CD14-positive monocyte (primary cell): ENCODE measurements around the gene NME5. TPM values are rescaled to one million over a fixed set of nuclear protein-coding genes. Genes with fewer than 3 reads are reported as not detected.

ENCODE experiments used
- DNase-seq, 3 donors: peaks; one replicate each; pipeline ENCODE4 v3.0.0-alpha.2; 2011 to 2022
- H2AFZ ChIP-seq: 2 replicates; pipeline ENCODE4 v1.6.0; 2012; ENCODE audit warnings: mild to moderate bottlenecking, low read depth, low read length, inconsistent platforms; ENCODE audit not compliant: insufficient read depth, poor library complexity, severe bottlenecking
- H3K27ac ChIP-seq, 2 donors: 1 replicate in 1 of 2; 2 replicates in 1 of 2; pipeline ENCODE4 v1.5.1; 2012 to 2013; ENCODE audit warnings: low read length in 2 of 2, control low read depth in 1 of 2, inconsistent platforms in 1 of 2, low read depth in 1 of 2, mild to moderate bottlenecking in 1 of 2
- H3K27me3 ChIP-seq, 2 donors: one replicate each; pipeline versions ENCODE4 v1.6.0 to v1.6.1; 2011 to 2013; ENCODE audit warnings: low read length in 2 of 2; ENCODE audit not compliant: control insufficient read depth in 2 of 2, insufficient read depth in 2 of 2
- H3K36me3 ChIP-seq, 2 donors: replicated peaks in 1 of 2; 1 replicate in 1 of 2; 2 replicates in 1 of 2; pipeline versions ENCODE4 v1.5.1 to v1.6.1; 2012 to 2013; ENCODE audit warnings: low read length in 2 of 2, control low read depth in 1 of 2, inconsistent platforms in 1 of 2, mild to moderate bottlenecking in 1 of 2; ENCODE audit not compliant: insufficient read depth in 2 of 2, control insufficient read depth in 1 of 2
- H3K4me1 ChIP-seq, 2 donors: 1 replicate in 1 of 2; 2 replicates in 1 of 2; pipeline versions ENCODE4 v1.5.1 to v1.6.1; 2012 to 2013; ENCODE audit warnings: low read length in 2 of 2, control low read depth in 1 of 2, inconsistent platforms in 1 of 2, mild to moderate bottlenecking in 1 of 2, moderate library complexity in 1 of 2; ENCODE audit not compliant: insufficient read depth in 2 of 2, control insufficient read depth in 1 of 2
- H3K4me2 ChIP-seq: replicated peaks from 2 replicates; pipeline ENCODE3; 2012; ENCODE audit warnings: low read length, moderate library complexity, mild to moderate bottlenecking; ENCODE audit not compliant: poor library complexity, severe bottlenecking; ENCODE audit errors: extremely low read depth
- H3K4me3 ChIP-seq, 3 experiments: fragments of 200-600 bp in 1 of 3; sonication (generic) in 1 of 3; replicated peaks in 1 of 3; 1 replicate in 2 of 3; 2 replicates in 1 of 3; pipeline ENCODE4 v1.5.1; 2011 to 2013; ENCODE audit warnings: low read length in 3 of 3, mild to moderate bottlenecking in 3 of 3, control low read depth in 2 of 3, low read depth in 2 of 3, inconsistent platforms in 1 of 3, moderate library complexity in 1 of 3
- H3K79me2 ChIP-seq: 2 replicates; pipeline ENCODE4 v1.6.0; 2012; ENCODE audit warnings: mild to moderate bottlenecking, control low read depth, inconsistent platforms, low read length, moderate library complexity; ENCODE audit not compliant: insufficient read depth
- H3K9ac ChIP-seq: 2 replicates; pipeline ENCODE4 v1.6.0; 2017; ENCODE audit warnings: low read length, mild to moderate bottlenecking; ENCODE audit not compliant: insufficient read depth, poor library complexity, severe bottlenecking
- H3K9me3 ChIP-seq, 2 donors: replicated peaks in 1 of 2; 1 replicate in 1 of 2; 2 replicates in 1 of 2; pipeline versions ENCODE4 v1.5.1 to v1.6.1; 2012 to 2013; ENCODE audit warnings: low read length in 2 of 2, control low read depth in 1 of 2; ENCODE audit not compliant: control insufficient read depth in 1 of 2, insufficient read depth in 1 of 2
- H4K20me1 ChIP-seq: 2 replicates; pipeline ENCODE4 v1.6.0; 2012; ENCODE audit warnings: mild to moderate bottlenecking, low read length, control low read depth, moderate library complexity; ENCODE audit not compliant: insufficient read depth
- H3K27ac Mint-ChIP-seq, 7 donors: one replicate each; pipeline ENCODE4 v1.8.0; 2020; ENCODE audit warnings: mild to moderate bottlenecking in 7 of 7, mixed read lengths in 7 of 7, moderate library complexity in 6 of 7, inconsistent platforms in 2 of 7
- H3K27me3 Mint-ChIP-seq, 3 donors: one replicate each; pipeline ENCODE4 v1.8.0; 2021 to 2022; ENCODE audit warnings: low read depth in 3 of 3, mild to moderate bottlenecking in 3 of 3, mixed read lengths in 3 of 3, moderate library complexity in 3 of 3, inconsistent platforms in 1 of 3
- H3K36me3 Mint-ChIP-seq, 2 donors: one replicate each; pipeline ENCODE4 v1.8.0; 2020; ENCODE audit warnings: mixed read lengths in 2 of 2, inconsistent platforms in 1 of 2, mild to moderate bottlenecking in 1 of 2
- H3K4me1 Mint-ChIP-seq: one replicate; pipeline ENCODE4 v1.8.0; 2020; ENCODE audit warnings: mild to moderate bottlenecking, mixed read lengths
- H3K4me3 Mint-ChIP-seq, 2 donors: one replicate each; pipeline ENCODE4 v1.8.0; 2020; ENCODE audit warnings: mild to moderate bottlenecking in 2 of 2, mixed read lengths in 2 of 2, moderate library complexity in 1 of 2
- H3K9me3 Mint-ChIP-seq, 7 donors: one replicate each; pipeline ENCODE4 v1.8.0; 2020 to 2022; ENCODE audit warnings: mixed read lengths in 7 of 7, mild to moderate bottlenecking in 6 of 7, moderate library complexity in 6 of 7, inconsistent platforms in 2 of 7
- CTCF ChIP-seq: fragments of 200-600 bp; IDR thresholded peaks from one replicate; pipeline ENCODE4 v1.8.0; 2022; ENCODE audit warnings: antibody characterized with exemption, mild to moderate bottlenecking
- whole genome bisulfite sequencing: methylation state at CpG from one replicate; pipeline ENCODE4 v1.1.5; 2013; ENCODE audit warnings: missing lambda C conversion rate; ENCODE audit not compliant: insufficient coverage; 5-methylcytosine and 5-hydroxymethylcytosine counted together
- intact Hi-C, 2 donors: fragments of 100-400 bp; cut with micrococcal nuclease; formaldehyde crosslinking; loops; one replicate each; pipeline versions ENCODE4 v1.15.0 to v1.15.1; 2023
- polyA plus RNA-seq, 3 donors: library from polyadenylated mRNA; depleted of rRNA in 1 of 3; unstranded in 2 of 3; stranded (reverse) in 1 of 3; fragments of 300-500 nt in 2 of 3; fragments of >200 nt in 1 of 3; fragmentation: Illumina TruSeq in 2 of 3; gene quantifications; 1 replicate in 2 of 3; 2 replicates in 1 of 3; pipeline ENCODE4 v1.2.3, GENCODE V29; 2012 to 2021

Gene NME5
- polyA plus RNA-seq, 3 donors, result not detected

- Histone ChIP-seq H3K27me3 (no peaks in the 10 kb centered on the region), H3K27ac (no peak overlapping the region), H3K9ac (no peak overlapping the region), H4K20me1 (peaks cover 5% of the 10 kb centered on the region), H2AFZ (peak overlapping the region; percentile 93), H3K4me2 (peak overlapping the region; percentile 99), H3K4me1 (peaks cover 24 to 28% of the 10 kb centered on the region in 2 donors), H3K36me3 (peaks cover 35 to 55% of the 10 kb centered on the region in 2 donors), H3K79me2 (peaks cover 62% of the 10 kb centered on the region), H3K9me3 (no peaks in the 10 kb centered on the region), H3K4me3 (peak overlapping the region; percentile 73 to 94 (median 79))
- peaks cover 41 to 60% of the 10 kb centered on the region in 2 donors for H3K36me3 Mint-ChIP-seq
- no peaks in the 10 kb centered on the region for H3K4me1 Mint-ChIP-seq
- peak overlapping the region in 3 of 7 donors; percentile 1 to 75 (median 68) for H3K27ac Mint-ChIP-seq
- TF ChIP-seq CTCF, result no peak
- no peak for DNase-seq
- H3K9me3 Mint-ChIP-seq, result no peaks in the 10 kb centered on the region
- intact Hi-C loops, result loop anchor here in 1 of 2 donors (5.0 to 10.0 kb wide), 3 partner anchors 33 to 365 kb away; partner anchors contain the start of genes CDC23, ETF1 and FAM53C
- H3K27me3 Mint-ChIP-seq, result no peaks in the 10 kb centered on the region
- H3K4me3 Mint-ChIP-seq, result peak overlapping the region in 1 of 2 donors; percentile 16
- WGBS, result 3% methylated on average over 11 of the region's 23 CpGs
Observed at GRCh38 chr5:138179277-138179857, 40.1 kb upstream of the NME5 start.

GRCh38 chr5:138178516-138179276 lies 39.5 kb upstream of the NME5 start, which contains the start of the genes BRD8 and KIF20A:
BRD8 (minus strand) TSS chr5:138178630; CDS start chr5:138178614, 16 bp downstream.
KIF20A (plus strand) TSS chr5:138179112; CDS start chr5:138179681, 569 bp downstream.
- peaks cover 5% of the 10 kb centered on the region for H4K20me1 ChIP-seq
- Mint-ChIP-seq H3K9me3 (no peaks in the 10 kb centered on the region), H3K27ac (peak within 1 kb of the TSS in 3 of 7 donors; percentile 1 to 75 (median 68)), H3K36me3 (peaks cover 36 to 60% of the 10 kb centered on the region in 2 donors), H3K27me3 (no peaks in the 10 kb centered on the region), H3K4me1 (peaks cover 1% of the 10 kb centered on the region), H3K4me3 (peak within 1 kb of the TSS in 1 of 2 donors; percentile 16)
- H3K27ac ChIP-seq, result peak within 1 kb of the TSS; percentile 15 to 63
- no peak for TF ChIP-seq CTCF
- no peaks in the 10 kb centered on the region for H3K9me3 ChIP-seq
- intact Hi-C loops, result loop anchor here in 1 of 2 donors (5.0 to 10.0 kb wide), 3 partner anchors 34 to 366 kb away; partner anchors contain the start of genes CDC23, ETF1 and FAM53C
- H3K4me2 ChIP-seq, result peak within 1 kb of the TSS; percentile 99
- peak within 1 kb of the TSS; percentile 93 for H2AFZ ChIP-seq
- WGBS, result 0% methylated on average over 28 of the region's 41 CpGs
- peaks cover 64% of the 10 kb centered on the region for H3K79me2 ChIP-seq
- H3K27me3 ChIP-seq, result no peaks in the 10 kb centered on the region
- peak within 1 kb of the TSS; percentile 64 for H3K9ac ChIP-seq
- peaks cover 25 to 31% of the 10 kb centered on the region in 2 donors for H3K4me1 ChIP-seq
- H3K36me3 ChIP-seq, result peaks cover 34 to 55% of the 10 kb centered on the region in 2 donors
- H3K4me3 ChIP-seq, result peak within 1 kb of the TSS; percentile 73 to 94 (median 79)
- peak; percentile 86 to 95 (median 89) for DNase-seq
